ENCODE results near the gene ZSCAN16. TPM values are rescaled to one million over a fixed set of nuclear protein-coding genes. Genes with fewer than 3 reads are reported as not detected.
A peak's percentile ranks its signal among the peaks of the same experiment; 100 is the strongest.

ZSCAN16 gene
- total and polyA plus RNA-seq, 2 of the 13 experiments (the other 11 are each of a cell fraction or from before 2014, with no cell fraction given), result 5.7 to 12.7 TPM

DNA sequence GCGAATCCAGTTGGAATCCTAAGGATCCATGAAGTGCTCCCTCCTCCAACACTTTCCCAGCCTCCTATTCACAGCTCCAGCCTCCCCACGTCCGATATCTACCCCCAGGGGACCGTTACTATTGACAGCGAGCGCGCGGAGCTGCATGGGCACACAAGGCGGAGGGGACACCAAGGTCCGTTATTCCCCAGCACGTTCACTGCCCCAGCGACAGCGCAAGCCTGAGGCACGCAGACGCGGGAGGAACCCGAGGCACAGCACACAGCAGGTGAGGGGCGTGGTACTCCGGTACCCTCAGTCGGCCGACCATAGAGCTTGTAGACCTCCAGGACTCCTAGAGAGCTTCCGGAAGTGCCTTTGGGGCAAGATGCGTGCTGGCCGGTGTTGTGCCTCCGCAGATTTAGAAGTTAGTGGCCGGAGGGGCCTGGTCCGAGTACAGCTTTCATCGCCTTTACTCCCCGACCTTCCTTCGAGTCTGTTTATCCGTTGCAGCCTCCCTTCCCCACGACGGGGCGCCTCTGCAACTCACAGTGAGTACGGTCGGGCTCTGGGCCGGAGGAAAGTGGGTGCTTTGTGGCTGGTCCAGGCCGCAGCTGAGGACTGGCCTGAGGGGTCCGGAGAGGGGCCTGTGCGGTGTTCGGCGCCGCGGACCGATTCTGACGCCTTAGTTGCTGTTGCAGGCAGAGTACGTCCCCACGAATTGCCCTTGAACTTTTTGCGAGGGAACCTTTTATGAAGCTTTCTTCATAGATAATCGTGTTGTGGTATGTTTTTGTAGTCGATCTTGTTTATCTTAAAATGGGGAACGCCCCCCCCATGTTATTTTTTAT lies 17.3 kb downstream of the ZSCAN16 start, which contains the start of gene ZKSCAN8 (continued):
- TF ChIP-seq, protein P1, sequence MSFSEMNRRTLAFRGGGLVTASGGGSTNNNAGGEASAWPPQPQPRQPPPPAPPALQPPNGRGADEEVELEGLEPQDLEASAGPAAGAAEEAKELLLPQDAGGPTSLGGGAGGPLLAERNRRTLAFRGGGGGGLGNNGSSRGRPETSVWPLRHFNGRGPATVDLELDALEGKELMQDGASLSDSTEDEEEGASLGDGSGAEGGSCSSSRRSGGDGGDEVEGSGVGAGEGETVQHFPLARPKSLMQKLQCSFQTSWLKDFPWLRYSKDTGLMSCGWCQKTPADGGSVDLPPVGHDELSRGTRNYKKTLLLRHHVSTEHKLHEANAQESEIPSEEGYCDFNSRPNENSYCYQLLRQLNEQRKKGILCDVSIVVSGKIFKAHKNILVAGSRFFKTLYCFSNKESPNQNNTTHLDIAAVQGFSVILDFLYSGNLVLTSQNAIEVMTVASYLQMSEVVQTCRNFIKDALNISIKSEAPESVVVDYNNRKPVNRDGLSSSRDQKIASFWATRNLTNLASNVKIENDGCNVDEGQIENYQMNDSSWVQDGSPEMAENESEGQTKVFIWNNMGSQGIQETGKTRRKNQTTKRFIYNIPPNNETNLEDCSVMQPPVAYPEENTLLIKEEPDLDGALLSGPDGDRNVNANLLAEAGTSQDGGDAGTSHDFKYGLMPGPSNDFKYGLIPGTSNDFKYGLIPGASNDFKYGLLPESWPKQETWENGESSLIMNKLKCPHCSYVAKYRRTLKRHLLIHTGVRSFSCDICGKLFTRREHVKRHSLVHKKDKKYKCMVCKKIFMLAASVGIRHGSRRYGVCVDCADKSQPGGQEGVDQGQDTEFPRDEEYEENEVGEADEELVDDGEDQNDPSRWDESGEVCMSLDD (CRISPR knock-in tag; IDR thresholded peaks at IDR 0.05; ENCODE audit: borderline replicate concordance), result peak; percentile 49; the same call in 1 of the 2 replicates
- TF ChIP-seq FOSL1 (CRISPR knock-in tag; IDR thresholded peaks at IDR 0.05; ENCODE audit: borderline replicate concordance) (0 out of 2 replicates have a peak, but pooled peaks have one; percentile 9), AGO2 (optimal IDR thresholded peaks at IDR 0.05; ENCODE audit: low read depth, low read length) (peak; percentile 80), HNRNPH1 (optimal IDR thresholded peaks at IDR 0.05; ENCODE audit: low read depth, low read length) (peak; percentile 77), ZNF124 (CRISPR knock-in tag; IDR thresholded peaks at IDR 0.05) (peak; percentile 57), BCL6 (CRISPR knock-in tag; IDR thresholded peaks at IDR 0.05) (peak; percentile 73), U2AF2 (IDR thresholded peaks at IDR 0.05; ENCODE audit: low read depth, low read length) (0 out of 2 replicates have a peak, but pooled peaks have one; percentile 76), GATAD1 (CRISPR knock-in tag; IDR thresholded peaks at IDR 0.05) (peak; percentile 97), FLYWCH1 (CRISPR knock-in tag; IDR thresholded peaks at IDR 0.05) (peak; percentile 71; the same call in 1 of the 2 replicates), MAZ (IDR thresholded peaks at IDR 0.05; ENCODE audit: borderline replicate concordance, low read depth, low read length) (peak; percentile 55; the same call in 1 of the 2 replicates), MAZ (CRISPR knock-in tag; IDR thresholded peaks at IDR 0.05; ENCODE audit: low read depth) (peak; percentile 91), TAF1 (CRISPR knock-in tag; IDR thresholded peaks at IDR 0.05) (peak; percentile 97), FOXO1 (CRISPR knock-in tag; IDR thresholded peaks at IDR 0.05) (peak; percentile 84), ZNF562 (CRISPR knock-in tag; IDR thresholded peaks at IDR 0.05; ENCODE audit: borderline replicate concordance) (no peak), TCF7L2 (IDR thresholded peaks at IDR 0.05; ENCODE audit: low read depth, low read length) (no peak), HMG20A (CRISPR knock-in tag; IDR thresholded peaks at IDR 0.05; ENCODE audit: borderline replicate concordance) (peak; percentile 45; the same call in 1 of the 2 replicates)
- TF ChIP-seq, protein P2, sequence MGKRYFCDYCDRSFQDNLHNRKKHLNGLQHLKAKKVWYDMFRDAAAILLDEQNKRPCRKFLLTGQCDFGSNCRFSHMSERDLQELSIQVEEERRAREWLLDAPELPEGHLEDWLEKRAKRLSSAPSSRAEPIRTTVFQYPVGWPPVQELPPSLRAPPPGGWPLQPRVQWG (CRISPR knock-in tag; IDR thresholded peaks at IDR 0.05; ENCODE audit: borderline replicate concordance, low read depth), result no peak
- TF ChIP-seq, protein P3, sequence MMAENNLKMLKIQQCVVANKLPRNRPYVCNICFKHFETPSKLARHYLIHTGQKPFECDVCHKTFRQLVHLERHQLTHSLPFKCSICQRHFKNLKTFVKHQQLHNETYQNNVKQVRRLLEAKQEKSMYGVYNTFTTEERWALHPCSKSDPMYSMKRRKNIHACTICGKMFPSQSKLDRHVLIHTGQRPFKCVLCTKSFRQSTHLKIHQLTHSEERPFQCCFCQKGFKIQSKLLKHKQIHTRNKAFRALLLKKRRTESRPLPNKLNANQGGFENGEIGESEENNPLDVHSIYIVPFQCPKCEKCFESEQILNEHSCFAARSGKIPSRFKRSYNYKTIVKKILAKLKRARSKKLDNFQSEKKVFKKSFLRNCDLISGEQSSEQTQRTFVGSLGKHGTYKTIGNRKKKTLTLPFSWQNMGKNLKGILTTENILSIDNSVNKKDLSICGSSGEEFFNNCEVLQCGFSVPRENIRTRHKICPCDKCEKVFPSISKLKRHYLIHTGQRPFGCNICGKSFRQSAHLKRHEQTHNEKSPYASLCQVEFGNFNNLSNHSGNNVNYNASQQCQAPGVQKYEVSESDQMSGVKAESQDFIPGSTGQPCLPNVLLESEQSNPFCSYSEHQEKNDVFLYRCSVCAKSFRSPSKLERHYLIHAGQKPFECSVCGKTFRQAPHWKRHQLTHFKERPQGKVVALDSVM (CRISPR knock-in tag; IDR thresholded peaks at IDR 0.05), result peak; percentile 84
- TF ChIP-seq, protein P4, sequence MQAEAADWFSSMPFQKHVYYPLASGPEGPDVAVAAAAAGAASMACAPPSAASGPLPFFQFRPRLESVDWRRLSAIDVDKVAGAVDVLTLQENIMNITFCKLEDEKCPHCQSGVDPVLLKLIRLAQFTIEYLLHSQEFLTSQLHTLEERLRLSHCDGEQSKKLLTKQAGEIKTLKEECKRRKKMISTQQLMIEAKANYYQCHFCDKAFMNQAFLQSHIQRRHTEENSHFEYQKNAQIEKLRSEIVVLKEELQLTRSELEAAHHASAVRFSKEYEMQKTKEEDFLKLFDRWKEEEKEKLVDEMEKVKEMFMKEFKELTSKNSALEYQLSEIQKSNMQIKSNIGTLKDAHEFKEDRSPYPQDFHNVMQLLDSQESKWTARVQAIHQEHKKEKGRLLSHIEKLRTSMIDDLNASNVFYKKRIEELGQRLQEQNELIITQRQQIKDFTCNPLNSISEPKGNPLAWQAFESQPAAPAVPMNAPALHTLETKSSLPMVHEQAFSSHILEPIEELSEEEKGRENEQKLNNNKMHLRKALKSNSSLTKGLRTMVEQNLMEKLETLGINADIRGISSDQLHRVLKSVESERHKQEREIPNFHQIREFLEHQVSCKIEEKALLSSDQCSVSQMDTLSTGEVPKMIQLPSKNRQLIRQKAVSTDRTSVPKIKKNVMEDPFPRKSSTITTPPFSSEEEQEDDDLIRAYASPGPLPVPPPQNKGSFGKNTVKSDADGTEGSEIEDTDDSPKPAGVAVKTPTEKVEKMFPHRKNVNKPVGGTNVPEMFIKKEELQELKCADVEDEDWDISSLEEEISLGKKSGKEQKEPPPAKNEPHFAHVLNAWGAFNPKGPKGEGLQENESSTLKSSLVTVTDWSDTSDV (CRISPR knock-in tag; IDR thresholded peaks at IDR 0.05), result peak; percentile 98
- TF ChIP-seq, protein P5, sequence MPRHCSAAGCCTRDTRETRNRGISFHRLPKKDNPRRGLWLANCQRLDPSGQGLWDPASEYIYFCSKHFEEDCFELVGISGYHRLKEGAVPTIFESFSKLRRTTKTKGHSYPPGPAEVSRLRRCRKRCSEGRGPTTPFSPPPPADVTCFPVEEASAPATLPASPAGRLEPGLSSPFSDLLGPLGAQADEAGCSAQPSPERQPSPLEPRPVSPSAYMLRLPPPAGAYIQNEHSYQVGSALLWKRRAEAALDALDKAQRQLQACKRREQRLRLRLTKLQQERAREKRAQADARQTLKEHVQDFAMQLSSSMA (CRISPR knock-in tag; IDR thresholded peaks at IDR 0.05), result peak; percentile 96
